ENCODE data around the gene PEX16. TPM values are rescaled to one million over a fixed set of nuclear protein-coding genes. Genes with fewer than 3 reads are reported as not detected.

The PEX16 gene
- total RNA-seq, 1 experiment from 2014 or later, result 28.1 TPM

GRCh38 chr11:45871638-45872037 lies 46.0 kb downstream of the PEX16 start:
- TF ChIP-seq CTCF (IDR thresholded peaks at IDR 0.05; ENCODE audit: unreplicated experiment), result no peak
- no TSS peak for BruUV-seq (replicated peaks)
- peak overlapping the region; percentile 52 for H3K27ac Mint-ChIP-seq (ENCODE audit: low read depth, unreplicated experiment)
- no peaks in the 10 kb centered on the region for H3K27me3 Mint-ChIP-seq (ENCODE audit: insufficient read depth, unreplicated experiment)
- intact Hi-C loops (cut with micrococcal nuclease), result loop anchor here (1.0 kb wide), 1 partner anchor 135 kb away; no protein-coding TSS in a partner anchor
- H3K4me3 Mint-ChIP-seq (ENCODE audit: unreplicated experiment), result no peak overlapping the region
- DNase-seq (ENCODE audit: unreplicated experiment), result no peak
- peaks cover 49% of the 10 kb centered on the region for H3K36me3 Mint-ChIP-seq (ENCODE audit: insufficient read depth, unreplicated experiment)
- H3K9me3 Mint-ChIP-seq (ENCODE audit: unreplicated experiment), result no peaks in the 10 kb centered on the region
- no peaks in the 10 kb centered on the region for H3K4me1 Mint-ChIP-seq (ENCODE audit: insufficient read depth, unreplicated experiment)
- ChIA-PET POLR2A (interaction anchor here (0.6 to 3.2 kb wide), 3 partner anchors 12 to 249 kb away, joined by 3 to 16 read pairs (median 3); no protein-coding TSS in a partner anchor), CTCF (interaction anchor here (0.9 to 2.3 kb wide), 6 partner anchors 9 to 135 kb away, joined by 3 to 11 read pairs (median 6); no protein-coding TSS in a partner anchor)

- intact Hi-C loops (cut with micrococcal nuclease), result no loop called here
- TF ChIP-seq CTCF (IDR thresholded peaks at IDR 0.05; ENCODE audit: unreplicated experiment), result no peak
- Mint-ChIP-seq H3K27ac (ENCODE audit: low read depth, unreplicated experiment) (no peak overlapping the region), H3K36me3 (ENCODE audit: insufficient read depth, unreplicated experiment) (peaks cover 56% of the 10 kb centered on the region), H3K4me3 (ENCODE audit: unreplicated experiment) (no peak overlapping the region), H3K27me3 (ENCODE audit: insufficient read depth, unreplicated experiment) (no peaks in the 10 kb centered on the region), H3K9me3 (ENCODE audit: unreplicated experiment) (no peaks in the 10 kb centered on the region), H3K4me1 (ENCODE audit: insufficient read depth, unreplicated experiment) (no peaks in the 10 kb centered on the region)
- DNase-seq (ENCODE audit: unreplicated experiment), result no peak
- POLR2A ChIA-PET, result interaction anchor here (3.2 kb wide), 1 partner anchor 11 kb away, joined by 16 read pairs; no protein-coding TSS in a partner anchor
- no TSS peak for BruUV-seq (replicated peaks)
- CTCF ChIA-PET, result interaction anchor here (0.6 to 0.9 kb wide), 4 partner anchors 10 to 121 kb away, joined by 3 read pairs; no protein-coding TSS in a partner anchor
Measured at GRCh38 chr11:45870706-45871105, 47.0 kb downstream of the PEX16 start.

- Mint-ChIP-seq H3K27me3 (ENCODE audit: insufficient read depth, unreplicated experiment) (no peaks in the 10 kb centered on the region), H3K4me1 (ENCODE audit: insufficient read depth, unreplicated experiment) (no peaks in the 10 kb centered on the region), H3K27ac (ENCODE audit: low read depth, unreplicated experiment) (no peak overlapping the region), H3K4me3 (ENCODE audit: unreplicated experiment) (no peak overlapping the region), H3K36me3 (ENCODE audit: insufficient read depth, unreplicated experiment) (peaks cover 63% of the 10 kb centered on the region), H3K9me3 (ENCODE audit: unreplicated experiment) (no peaks in the 10 kb centered on the region)
- no peak for DNase-seq (ENCODE audit: unreplicated experiment)
- no peak for TF ChIP-seq CTCF (IDR thresholded peaks at IDR 0.05; ENCODE audit: unreplicated experiment)
- ChIA-PET POLR2A (interaction anchor here (1.7 kb wide), 1 partner anchor 10 kb away, joined by 4 read pairs; no protein-coding TSS in a partner anchor), CTCF (interaction anchor here (0.7 kb wide), 1 partner anchor 462 kb away, joined by 3 read pairs; no protein-coding TSS in a partner anchor)
- no TSS peak for BruUV-seq (replicated peaks)
- intact Hi-C loops (cut with micrococcal nuclease), result no loop called here
Measured at GRCh38 chr11:45869551-45869950, 48.1 kb downstream of the PEX16 start.

DNA sequence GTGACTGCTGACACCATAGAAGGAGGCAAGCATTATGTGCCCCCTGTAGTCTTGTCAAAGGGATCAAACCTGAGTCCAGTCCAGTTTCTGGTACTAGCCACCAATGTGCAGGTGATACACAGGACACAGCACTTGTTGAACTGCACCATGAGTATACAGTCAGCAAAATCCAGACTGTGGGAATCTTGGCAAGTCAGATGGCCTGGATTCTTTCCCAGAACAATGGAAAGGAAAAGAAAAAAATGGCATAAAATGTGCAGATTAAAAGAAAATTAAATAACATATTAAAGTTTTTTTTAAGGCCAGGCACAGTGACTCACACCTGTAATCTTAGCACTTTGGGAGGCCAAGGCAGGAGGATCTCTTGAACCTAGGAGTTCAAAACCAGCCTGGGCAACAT lies 53.6 kb downstream of the PEX16 start:
- Mint-ChIP-seq H3K4me3 (ENCODE audit: unreplicated experiment) (no peak overlapping the region), H3K9me3 (ENCODE audit: unreplicated experiment) (no peaks in the 10 kb centered on the region), H3K4me1 (ENCODE audit: insufficient read depth, unreplicated experiment) (peaks cover 11% of the 10 kb centered on the region), H3K27ac (ENCODE audit: low read depth, unreplicated experiment) (no peak overlapping the region), H3K36me3 (ENCODE audit: insufficient read depth, unreplicated experiment) (peaks cover 71% of the 10 kb centered on the region), H3K27me3 (ENCODE audit: insufficient read depth, unreplicated experiment) (no peaks in the 10 kb centered on the region)
- ChIA-PET CTCF (interaction anchor here (0.7 to 2.7 kb wide), 2 partner anchors 9 to 117 kb away, joined by 3 to 11 read pairs; no protein-coding TSS in a partner anchor), POLR2A (interaction anchor here (1.3 kb wide), 1 partner anchor 13 kb away, joined by 3 read pairs; no protein-coding TSS in a partner anchor)
- BruUV-seq (replicated peaks), result no TSS peak
- intact Hi-C loops (cut with micrococcal nuclease), result no loop called here
- no peak for DNase-seq (ENCODE audit: unreplicated experiment)
- no peak for TF ChIP-seq CTCF (IDR thresholded peaks at IDR 0.05; ENCODE audit: unreplicated experiment)

Data from MCF 10A (cell line).